GM12878 (cell line): ENCODE results near the gene KRTAP10-11.

ENCODE experiments used
- TAF1 ChIP-seq: IDR thresholded peaks from 2 replicates; pipeline ENCODE4 v1.6.1; 2011; ENCODE audit warnings: mild to moderate bottlenecking, low read depth, low read length, borderline replicate concordance
- TF ChIP-seq, protein P1 (sequence below), 3 experiments: IDR thresholded peaks in 2 of 3; conservative IDR thresholded peaks in 1 of 3; 2 replicates each; pipeline ENCODE4 v1.5.1; 2011; ENCODE audit warnings: low read depth in 3 of 3, low read length in 3 of 3, mild to moderate bottlenecking in 3 of 3, control low read depth in 2 of 3, moderate library complexity in 2 of 3, inconsistent platforms in 1 of 3, mixed read lengths in 1 of 3; ENCODE audit not compliant: control insufficient read depth in 2 of 3, insufficient read depth in 1 of 3; ENCODE audit errors: extremely low read depth in 1 of 3

DNA sequence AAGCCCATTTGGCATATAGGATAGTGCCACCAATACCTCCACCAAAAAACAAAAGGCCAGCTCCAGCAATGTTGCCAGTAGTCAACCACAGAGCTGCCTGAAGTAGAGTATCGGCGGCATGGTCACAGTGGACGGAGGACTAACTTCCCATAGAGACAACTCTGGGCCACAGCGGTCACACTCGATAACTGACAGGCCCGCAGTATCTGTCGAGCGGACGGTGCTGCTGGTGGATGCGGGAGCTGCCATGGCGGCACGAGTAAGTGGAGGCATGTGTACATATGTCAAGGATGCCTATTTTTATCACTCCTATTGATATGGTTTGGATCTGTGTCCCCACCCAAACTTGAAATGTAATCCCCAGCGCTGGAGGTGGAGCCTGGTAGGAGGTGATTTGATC, 31.7 kb downstream of the KRTAP10-11 start:
- no peak for TF ChIP-seq TAF1
- TF ChIP-seq, protein P1, sequence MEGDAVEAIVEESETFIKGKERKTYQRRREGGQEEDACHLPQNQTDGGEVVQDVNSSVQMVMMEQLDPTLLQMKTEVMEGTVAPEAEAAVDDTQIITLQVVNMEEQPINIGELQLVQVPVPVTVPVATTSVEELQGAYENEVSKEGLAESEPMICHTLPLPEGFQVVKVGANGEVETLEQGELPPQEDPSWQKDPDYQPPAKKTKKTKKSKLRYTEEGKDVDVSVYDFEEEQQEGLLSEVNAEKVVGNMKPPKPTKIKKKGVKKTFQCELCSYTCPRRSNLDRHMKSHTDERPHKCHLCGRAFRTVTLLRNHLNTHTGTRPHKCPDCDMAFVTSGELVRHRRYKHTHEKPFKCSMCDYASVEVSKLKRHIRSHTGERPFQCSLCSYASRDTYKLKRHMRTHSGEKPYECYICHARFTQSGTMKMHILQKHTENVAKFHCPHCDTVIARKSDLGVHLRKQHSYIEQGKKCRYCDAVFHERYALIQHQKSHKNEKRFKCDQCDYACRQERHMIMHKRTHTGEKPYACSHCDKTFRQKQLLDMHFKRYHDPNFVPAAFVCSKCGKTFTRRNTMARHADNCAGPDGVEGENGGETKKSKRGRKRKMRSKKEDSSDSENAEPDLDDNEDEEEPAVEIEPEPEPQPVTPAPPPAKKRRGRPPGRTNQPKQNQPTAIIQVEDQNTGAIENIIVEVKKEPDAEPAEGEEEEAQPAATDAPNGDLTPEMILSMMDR (IDR thresholded peaks at IDR 0.05 in 2 of 3, conservative IDR thresholded peaks at IDR 0.05 in 1 of 3; ENCODE audit: control insufficient read depth in 2 of 3, extremely low read depth in 1 of 3, insufficient read depth in 1 of 3, low read depth in 3 of 3, low read length in 3 of 3): no peak
